ENCODE results near the gene STRAP.
"Not testable (repeated sequence)": the region's sequence is repeated elsewhere in the genome, so short reads cannot be mapped to it uniquely, and the experiment has no call there.

The STRAP gene

GRCh38 chr12:15874556-15875145 lies 7.5 kb upstream of the STRAP start:
- FAIRE-seq: not testable (repeated sequence)

GRCh38 chr12:15875863-15876262 lies 6.3 kb upstream of the STRAP start:
- FAIRE-seq: no peak

- no peak for FAIRE-seq
These were observed 2.8 kb upstream of the STRAP start for GRCh38 chr12:15879413-15879812.

GRCh38 chr12:15880721-15881120 lies 1.5 kb upstream of the STRAP start:
- FAIRE-seq: no peak

- FAIRE-seq: no peak
These were observed 1.3 kb downstream of the STRAP start for GRCh38 chr12:15883536-15883935.

- FAIRE-seq: no peak
These were observed 4.3 kb downstream of the STRAP start for GRCh38 chr12:15886372-15887042.

GRCh38 chr12:15887043-15887817 lies 5.0 kb downstream of the STRAP start:
- FAIRE-seq: no peak

- FAIRE-seq: no peak
These were observed 10.6 kb downstream of the STRAP start for GRCh38 chr12:15892645-15893259.

GRCh38 chr12:15893260-15893659 lies 11.1 kb downstream of the STRAP start:
- FAIRE-seq: peak; percentile 95

GRCh38 chr12:15896867-15897266 lies 14.7 kb downstream of the STRAP start:
- no peak for FAIRE-seq

GRCh38 chr12:15897433-15897832 lies 15.2 kb downstream of the STRAP start:
- no peak for FAIRE-seq

GRCh38 chr12:15899282-15899870 lies 17.2 kb downstream of the STRAP start:
- FAIRE-seq: peak; percentile 93

GRCh38 chr12:15904378-15904920 lies 22.3 kb downstream of the STRAP start:
- FAIRE-seq: no peak

- no peak for FAIRE-seq
These were observed 28.3 kb downstream of the STRAP start for GRCh38 chr12:15910468-15910863.

GRCh38 chr12:15910864-15911721 lies 28.9 kb downstream of the STRAP start, which contains the start of gene DERA:
Gene DERA (plus strand): TSS chr12:15911332. CDS start chr12:15911384, 52 bp downstream.
- FAIRE-seq: no peak

- not testable (repeated sequence) for FAIRE-seq
These were observed 29.7 kb downstream of the STRAP start for GRCh38 chr12:15911931-15912330.

GRCh38 chr12:15914131-15914530 lies 31.9 kb downstream of the STRAP start:
- FAIRE-seq: not testable (repeated sequence)

- FAIRE-seq: no peak
These were observed 35.9 kb downstream of the STRAP start for GRCh38 chr12:15918066-15918465.

GRCh38 chr12:15919418-15919817 lies 37.2 kb downstream of the STRAP start:
- FAIRE-seq: no peak

- FAIRE-seq: no peak
These were observed 42.8 kb downstream of the STRAP start for GRCh38 chr12:15924956-15925355.

GRCh38 chr12:15928346-15928745 lies 46.2 kb downstream of the STRAP start:
- FAIRE-seq: no peak

Data from endometrium (tissue), 2 donors.